Right kidney (tissue), 1 donor: ENCODE measurements around the gene ARMH4.

Source experiments
- DNase-seq: peaks from one replicate; pipeline ENCODE4 v3.0.0-alpha.2; 2016

The ARMH4 gene

DNA sequence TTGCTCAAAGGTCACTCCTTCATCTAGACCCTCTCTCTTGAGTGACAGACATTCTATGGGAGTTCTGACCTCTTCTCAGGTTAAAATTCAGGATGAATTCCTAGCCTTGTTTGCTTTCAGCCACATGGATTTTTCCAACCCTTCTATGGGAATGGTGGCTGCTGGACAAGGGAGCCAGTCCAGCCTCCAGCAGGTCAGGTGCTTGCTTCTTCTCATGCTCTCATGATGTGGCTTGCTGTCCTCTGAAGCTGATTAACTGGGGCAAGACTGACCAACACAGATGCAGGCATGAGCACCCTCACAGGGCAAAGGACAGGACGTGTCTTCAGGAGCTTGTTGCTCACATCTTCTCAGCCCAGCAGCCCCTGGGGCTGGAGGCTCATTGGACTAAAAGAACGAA is 188.9 kb downstream of the ARMH4 start:
- DNase-seq: no peak

DNA sequence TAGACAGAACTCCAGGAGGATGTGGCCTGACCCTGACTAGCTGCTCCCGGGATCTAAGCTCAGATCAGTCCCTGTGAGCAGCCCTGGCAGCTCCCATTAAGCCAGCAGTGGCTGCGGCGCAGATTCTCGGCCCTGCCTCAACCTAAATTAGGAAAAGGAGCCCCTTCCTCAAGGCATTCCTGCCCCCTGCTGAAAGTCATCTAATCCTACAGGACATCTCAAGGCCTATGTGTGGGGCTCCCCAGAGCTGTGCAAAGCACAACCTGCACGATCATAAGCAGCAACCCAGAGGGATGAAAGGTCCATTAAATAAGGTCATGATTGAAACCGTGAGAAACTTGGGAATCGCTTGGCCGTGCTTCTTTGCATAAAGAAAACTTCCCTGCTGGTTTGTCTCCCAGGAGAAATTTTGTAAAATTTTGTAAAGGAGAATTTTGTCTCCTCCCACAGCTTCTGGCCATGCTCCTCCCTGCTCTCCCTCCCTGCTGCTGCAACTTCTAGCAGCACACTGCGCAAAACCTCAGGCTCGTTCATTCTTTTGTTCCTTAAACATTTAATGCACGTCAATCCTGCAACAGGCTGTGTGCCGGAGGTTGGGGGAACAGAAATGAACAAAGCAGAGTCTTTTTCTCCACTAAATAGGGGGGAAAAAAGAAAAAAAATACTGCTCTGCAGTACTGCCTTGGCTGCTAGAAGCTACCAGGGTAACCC is 189.5 kb downstream of the ARMH4 start:
- DNase-seq: peak; percentile 57

DNA sequence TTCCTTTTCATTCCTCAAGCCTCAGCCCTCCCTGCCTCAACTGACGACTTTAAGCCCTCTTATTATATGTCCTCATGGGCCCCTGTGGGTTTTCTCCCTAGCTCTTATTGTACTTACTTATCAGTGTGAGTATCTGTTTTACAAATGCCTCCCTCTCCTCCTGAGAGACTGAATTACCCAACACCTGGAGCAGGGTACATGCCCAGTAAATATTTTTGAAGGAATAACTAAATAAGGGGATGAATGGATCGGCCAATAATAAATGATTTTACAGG is 190.3 kb downstream of the ARMH4 start:
- no peak for DNase-seq

DNA sequence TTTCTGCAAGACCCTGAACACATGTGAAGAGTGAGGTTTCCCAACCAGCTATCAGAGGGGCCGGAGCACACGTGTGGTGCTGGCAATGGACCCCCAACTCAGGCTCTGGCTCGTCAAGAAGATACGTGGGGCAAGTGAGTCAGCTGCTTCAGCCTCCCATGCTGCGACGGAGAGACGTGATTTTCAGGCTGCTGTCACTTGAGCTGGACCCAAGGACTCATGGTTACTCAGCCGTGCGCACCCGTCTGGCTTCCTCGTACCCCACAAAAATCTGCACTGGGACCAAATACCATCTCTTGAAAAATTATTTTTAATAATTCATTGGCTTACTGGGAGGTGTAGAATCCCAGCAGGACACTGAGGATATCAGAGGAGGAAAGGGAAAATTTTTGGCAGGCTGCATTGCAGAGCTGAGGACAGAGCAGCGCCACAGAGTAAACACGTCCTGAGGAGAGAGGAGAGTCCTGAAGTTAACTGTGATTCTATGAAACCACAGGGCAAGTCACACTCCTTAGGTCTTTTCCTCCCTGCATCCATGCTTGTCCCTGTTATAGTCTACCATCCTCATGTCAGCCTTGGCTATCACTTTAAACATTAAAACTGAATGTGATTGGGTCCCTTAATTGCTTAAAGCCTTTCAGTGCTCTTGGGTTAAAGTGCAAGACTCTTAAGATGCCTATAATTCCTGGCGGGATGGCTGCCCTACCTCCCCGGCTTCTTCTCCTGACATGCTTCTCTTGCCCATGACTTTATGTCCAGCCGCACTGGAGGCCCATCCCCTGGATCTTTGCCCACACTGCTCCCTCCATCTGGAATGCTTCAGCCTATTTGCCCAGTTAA is 190.8 kb downstream of the ARMH4 start:
- no peak for DNase-seq

DNA sequence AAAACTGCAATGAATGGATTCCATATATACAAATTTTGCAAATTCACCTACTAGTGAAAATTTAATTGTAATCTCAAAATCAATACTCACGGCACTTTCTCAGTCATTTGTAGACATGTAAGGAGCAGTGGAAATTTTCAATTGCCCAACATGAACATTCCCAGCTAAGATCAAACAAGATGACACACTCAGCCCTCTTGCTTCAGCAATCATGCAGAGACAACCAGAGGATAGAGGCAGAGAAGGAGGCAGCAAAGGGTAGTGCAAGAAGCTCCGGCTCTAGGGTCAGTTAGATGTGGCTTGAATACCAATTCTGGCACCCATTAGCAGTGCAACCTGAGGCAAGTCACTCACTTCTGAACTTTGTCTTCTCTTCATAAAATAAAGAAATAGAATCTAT is 194.6 kb downstream of the ARMH4 start:
- DNase-seq: no peak
